GM18520 (cell line): ENCODE results near the gene GPSM3.
"Not testable (repeated sequence)": the region's sequence is repeated elsewhere in the genome, so short reads cannot be mapped to it uniquely, and the experiment has no call there.

Experiments used
- ATAC-seq: cut with Tn5 transposase; IDR thresholded peaks from one replicate; pipeline ENCODE4 v1.9.1; 2021; ENCODE audit not compliant: unreplicated experiment

GPSM3 gene

DNA sequence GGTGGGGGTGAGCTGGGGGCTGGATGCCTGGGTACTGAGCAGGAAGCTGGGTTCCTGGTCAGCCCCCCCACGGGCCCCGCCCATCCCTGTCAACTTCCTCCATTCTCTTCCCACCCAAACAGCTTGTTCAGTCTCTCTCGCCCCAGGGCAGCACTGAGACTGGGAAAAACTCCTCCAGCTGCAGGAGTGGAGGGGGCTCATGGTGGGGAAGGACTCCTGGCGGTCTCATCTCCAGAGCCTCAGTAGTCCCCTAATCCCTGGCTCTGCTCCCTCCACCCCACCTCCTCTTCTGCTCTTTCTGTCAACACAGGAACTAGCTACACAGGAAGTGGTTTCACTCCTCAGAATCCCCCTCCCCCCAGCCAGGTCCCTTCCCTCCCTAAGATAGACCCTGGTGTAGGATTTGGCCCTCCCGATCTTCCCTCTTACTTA lies at the start of gene GPSM3:
TSS of gene GPSM3 (minus strand) at position 36 of the 432 bp plus-strand sequence. CDS start 130 bp downstream, outside the sequence.
- ATAC-seq = no peak

DNA sequence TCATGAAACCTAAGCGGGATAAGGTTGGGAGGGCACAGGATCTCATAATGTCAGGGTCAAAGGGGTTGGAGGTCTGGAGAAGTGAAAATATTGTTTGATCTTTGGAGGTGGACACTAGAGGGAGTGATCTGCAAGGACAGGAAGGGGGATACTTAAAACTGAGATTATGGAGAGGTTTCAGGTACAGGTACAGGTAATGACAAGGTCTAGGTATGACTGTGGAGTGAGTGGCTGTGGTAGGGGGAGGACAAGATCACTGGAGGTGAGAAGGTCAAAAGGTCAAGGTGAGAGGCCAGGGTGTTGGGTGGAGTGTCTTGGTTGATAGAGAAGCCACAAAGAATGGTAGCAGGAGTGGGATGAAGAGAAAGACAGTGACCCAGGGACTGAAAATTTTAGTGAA lies 48.2 kb upstream of the GPSM3 start:
- no peak for ATAC-seq

GRCh38 chr6:32239462-32239861 lies 47.0 kb upstream of the GPSM3 start:
- no peak for ATAC-seq

- ATAC-seq = no peak
These were observed 42.5 kb upstream of the GPSM3 start for GRCh38 chr6:32234934-32235333.

- ATAC-seq = no peak
These were observed 34.0 kb upstream of the GPSM3 start for GRCh38 chr6:32226434-32226833.

DNA sequence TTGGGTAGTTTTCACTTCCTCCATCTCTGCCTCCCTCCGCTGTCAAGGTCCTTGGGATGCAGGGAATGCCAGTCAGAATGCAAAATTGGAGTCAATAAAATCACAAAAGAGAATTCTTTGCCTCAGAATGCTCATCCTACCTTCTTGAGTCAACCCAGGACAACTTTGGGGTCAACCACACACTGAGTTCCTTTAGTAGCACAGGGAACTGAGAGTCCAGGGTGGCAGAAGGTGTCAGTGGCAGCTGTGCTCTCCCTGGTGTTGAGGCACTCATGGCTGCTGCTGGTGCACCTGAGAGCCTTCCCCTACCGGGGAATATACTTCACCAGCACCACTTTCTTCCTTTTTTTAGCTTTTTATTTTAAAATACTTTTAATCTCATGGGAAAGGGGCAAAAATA lies 32.3 kb upstream of the GPSM3 start:
- peak; percentile 58 for ATAC-seq

- ATAC-seq = no peak
These were observed 31.1 kb upstream of the GPSM3 start, which contains the start of gene NOTCH4 for GRCh38 chr6:32223258-32224235. Gene NOTCH4, minus strand, starts transcription at chr6:32224067. Its CDS starts 139 bp downstream, at chr6:32223928.

DNA sequence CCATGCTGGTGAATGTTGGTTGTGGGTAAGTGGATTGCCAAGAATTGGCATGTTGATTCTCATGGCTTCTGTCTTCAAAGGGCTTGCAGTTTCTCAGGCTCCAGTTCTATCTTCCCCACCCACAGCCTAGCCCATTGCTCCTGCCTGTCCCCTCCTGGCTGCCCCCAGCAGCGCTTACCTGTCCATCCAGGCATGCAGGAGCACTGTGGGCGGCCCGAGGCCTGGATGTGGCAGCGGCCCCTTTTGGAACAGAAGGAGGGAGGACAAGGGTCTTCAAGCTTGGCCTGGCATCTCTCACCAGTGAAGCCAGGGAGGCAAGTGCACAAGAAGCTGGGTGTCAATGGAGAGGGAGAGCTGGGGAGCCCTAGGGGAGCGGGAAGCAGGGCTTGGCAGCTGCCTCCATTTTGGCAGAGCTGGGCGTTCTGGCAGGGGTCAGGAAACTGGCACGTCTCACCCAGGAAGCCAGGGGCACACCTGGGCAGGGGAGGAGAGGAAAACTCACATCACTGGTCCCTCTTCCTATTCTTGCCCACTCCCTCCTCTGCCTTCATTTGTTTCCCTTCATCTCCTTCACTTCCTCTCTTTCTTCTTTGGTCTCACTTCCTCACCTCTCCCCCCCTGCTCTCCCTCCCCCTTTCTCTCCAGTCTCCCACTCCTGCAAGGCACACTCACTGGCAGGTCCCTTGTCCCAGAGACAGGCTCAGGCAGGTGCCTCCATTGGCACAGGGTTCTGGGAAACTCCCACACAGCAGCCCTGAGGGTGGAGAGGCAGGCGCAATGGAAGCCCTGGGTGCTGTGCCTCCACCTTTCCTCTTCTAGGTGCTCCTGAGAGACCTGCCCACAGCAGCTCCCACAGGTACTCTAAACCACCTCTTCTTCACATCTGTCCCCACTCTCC lies 30.1 kb upstream of the GPSM3 start:
- no peak for ATAC-seq

DNA sequence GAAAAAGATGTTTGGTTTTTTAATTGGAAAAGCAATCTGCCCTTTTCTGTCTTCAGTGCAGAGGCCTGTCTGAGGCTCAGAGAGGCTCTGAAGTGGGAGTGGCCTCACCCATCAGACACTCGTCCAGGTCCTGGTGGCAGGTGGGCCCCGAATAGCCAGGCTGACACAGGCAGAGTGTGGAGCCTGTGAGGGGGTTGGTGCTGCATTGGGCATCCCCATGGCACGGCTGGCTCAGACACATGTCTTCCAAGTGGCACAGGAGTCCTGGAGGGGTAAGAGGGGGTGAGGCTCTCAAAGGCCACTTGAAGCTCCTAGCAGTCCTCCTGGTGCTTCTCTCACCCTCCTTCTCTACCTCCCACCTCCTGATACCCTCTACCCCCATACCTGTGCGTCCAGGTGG lies 27.6 kb upstream of the GPSM3 start:
- ATAC-seq = no peak

DNA sequence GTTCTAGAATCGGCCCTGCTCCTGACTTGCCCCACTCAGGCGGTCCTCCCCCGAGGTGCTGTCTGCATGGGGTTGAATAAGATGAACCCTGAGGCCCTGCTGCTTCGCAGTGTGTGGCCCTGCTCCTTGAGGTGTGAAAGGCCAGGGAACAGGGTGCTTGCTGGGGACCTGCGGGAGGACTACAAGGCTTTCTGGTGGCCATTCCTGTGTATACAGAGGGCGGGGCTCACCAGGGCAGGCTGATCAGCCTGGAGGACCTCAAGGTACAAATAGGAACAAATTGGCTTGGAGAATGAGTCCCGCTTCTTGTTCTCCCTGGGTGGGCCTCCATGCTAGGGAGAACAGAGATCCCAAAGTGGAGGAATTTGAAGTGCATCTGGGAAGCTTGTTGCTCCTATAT lies 25.7 kb upstream of the GPSM3 start:
- no peak for ATAC-seq

- no peak for ATAC-seq
These were observed 24.6 kb upstream of the GPSM3 start for GRCh38 chr6:32216998-32217397.

DNA sequence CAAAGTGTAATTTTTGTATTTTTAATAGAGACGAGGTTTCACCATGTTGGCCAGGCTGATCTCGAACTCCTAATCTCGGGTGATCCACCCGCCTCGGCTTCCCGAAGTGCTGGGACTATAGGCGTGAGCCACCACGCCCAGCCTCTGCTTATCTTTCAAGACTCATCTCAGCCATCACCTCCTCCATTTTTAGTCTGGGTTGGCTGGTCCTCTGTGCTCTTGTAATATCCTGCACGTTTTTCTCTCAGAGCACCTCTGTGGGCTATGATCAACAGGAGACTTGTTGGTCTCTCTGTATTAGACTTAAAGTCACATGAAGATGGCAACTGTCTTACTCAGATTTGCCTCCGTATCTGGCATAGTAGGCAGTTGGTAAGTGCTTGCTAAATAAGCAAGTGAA lies 23.8 kb upstream of the GPSM3 start:
- ATAC-seq = no peak

DNA sequence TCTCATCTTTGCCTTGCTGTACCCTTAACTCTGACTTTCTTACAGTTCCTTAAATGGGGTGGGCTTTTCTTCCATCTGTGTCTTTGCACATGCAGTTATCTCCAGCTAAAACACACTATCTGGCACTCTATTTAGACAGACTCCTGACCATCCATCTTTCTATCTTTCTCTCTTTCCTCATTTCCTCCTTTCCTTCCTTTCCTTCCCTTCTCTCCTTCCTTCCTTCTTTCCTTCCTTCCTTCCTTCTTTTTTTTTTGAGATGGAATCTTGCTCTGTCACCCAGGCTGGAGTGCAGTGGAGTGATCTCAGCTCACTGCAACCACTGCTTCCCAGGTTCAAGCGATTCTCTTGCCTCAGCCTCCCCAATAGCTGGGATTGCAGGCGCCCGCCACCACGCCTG lies 23.2 kb upstream of the GPSM3 start:
- ATAC-seq = no peak

DNA sequence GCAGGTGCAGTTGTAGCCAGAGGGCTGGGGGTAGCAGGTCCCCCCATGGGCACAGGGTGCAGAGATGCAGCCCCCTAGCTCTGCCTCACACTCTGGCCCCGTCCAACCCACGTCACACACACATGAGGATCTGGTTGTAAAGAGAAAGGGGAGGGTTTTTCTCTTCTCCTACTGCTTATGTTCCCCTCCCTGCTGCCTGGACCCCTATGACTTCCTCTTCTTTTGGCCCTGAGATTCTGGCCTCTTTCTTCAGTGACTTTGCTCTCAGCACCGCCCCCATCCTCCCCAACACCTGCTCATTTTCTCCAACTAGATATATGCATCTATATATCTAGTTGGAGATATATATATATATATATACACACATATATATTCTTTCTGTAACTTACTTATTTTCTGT lies 21.7 kb upstream of the GPSM3 start:
- ATAC-seq = no peak

GRCh38 chr6:32213649-32214048 lies 21.2 kb upstream of the GPSM3 start:
- ATAC-seq = no peak

DNA sequence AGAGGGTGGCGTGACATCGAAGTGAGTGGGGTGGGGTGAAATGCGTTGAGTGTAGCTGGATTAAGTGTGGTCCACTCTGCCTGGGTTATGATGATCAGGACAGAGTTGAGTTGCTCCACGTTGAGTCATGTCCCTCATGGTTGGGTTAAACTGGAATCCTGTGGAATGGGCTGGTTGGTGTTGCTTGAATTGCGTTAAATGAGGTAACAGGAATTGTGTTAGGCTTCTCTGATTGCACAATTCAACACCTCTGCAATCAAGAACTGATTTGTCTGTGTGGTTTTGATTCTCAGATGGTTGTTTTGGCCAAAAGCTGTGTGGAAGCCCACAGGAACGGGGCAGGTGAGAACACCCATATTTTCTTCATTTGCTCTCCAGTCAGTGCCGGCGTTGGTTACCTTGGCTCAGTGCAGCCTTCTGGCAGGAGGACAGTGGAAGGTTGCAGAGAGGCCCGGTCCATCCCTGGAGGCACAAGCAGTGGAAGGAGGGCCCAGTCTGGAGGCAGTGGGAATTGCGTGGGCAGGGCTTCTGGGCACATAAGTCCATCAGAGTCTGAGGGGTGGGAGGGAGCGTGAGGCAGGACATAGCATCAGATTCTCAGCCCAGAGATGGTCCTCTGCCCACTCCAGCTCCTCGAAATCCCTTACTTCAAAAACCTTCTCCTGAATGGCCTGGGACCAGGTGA lies 19.8 kb upstream of the GPSM3 start:
- ATAC-seq = no peak

DNA sequence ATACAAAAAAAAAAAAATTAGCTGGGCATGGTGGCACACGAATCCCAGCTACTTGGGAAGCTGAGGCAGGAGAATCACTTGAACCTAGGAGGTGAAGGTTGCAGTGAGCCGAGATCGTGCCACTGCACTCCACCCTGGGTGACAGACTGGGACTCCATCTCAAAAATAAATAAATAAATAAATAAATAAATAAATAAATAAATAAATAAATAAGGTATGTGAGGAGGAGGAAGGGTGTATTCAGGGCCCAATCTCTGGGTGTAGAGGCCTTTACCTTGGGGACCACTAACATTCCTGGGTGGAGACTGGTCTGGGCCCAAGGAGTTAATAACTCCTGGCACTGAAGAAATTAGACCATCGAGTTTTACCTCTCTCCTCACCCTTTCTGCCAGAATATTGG lies 19.0 kb upstream of the GPSM3 start:
- ATAC-seq = not testable (repeated sequence)

DNA sequence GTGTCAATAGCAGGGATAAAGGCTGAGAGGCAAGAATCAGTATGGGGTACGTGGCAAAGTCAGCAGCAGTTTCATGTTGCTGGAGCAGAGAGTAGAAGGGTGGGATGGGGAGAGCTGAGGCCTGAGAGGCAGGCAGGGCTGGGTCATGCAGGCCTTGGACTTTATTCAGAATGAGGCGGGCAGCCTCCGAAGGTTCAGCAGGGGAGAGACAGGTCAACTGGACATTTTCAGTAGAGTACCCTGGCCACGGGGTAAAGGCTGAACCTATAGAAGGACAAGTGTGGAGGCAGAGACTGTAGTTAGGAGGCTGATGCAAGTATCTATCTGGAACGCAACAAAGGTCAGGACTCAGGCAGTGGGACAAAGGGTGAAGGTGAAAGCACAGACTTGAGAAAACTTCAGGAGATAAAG lies 17.8 kb upstream of the GPSM3 start:
- no peak for ATAC-seq

DNA sequence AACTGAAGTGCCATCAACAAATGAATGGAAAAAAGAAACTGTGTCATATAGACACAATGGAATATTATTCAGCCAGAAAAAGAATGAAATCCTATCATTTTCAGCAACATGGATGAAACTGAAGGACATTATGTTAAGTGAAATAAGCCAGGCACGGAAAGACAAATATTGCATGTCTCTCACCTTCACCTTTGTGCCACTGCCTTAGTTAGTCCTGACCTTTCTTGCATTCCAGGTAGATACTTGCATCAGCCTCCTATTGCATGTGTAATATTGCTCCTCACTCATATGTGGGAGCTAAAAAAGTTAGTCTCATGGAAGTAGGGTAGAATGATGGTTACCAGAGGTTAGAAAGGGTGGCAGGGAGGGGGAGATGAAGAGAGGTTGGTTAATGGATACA lies 16.6 kb upstream of the GPSM3 start:
- no peak for ATAC-seq

GRCh38 chr6:32204268-32204715 lies 11.8 kb upstream of the GPSM3 start:
- no peak for ATAC-seq
